Immature natural killer cell (primary cell): ENCODE data around the gene RAP1GAP2. TPM values are rescaled to one million over a fixed set of nuclear protein-coding genes. Genes with fewer than 3 reads are reported as not detected.

Experiments
- DNase-seq, 3 donors: peaks; one replicate each; pipeline ENCODE4 v3.0.0; 2022; ENCODE audit warnings: mixed read lengths in 1 of 3
- H3K27ac Mint-ChIP-seq, 6 donors: one replicate each; pipeline ENCODE4 v1.8.0; 2020; ENCODE audit warnings: mixed read lengths in 6 of 6, mild to moderate bottlenecking in 5 of 6, inconsistent platforms in 4 of 6, moderate library complexity in 3 of 6
- H3K27me3 Mint-ChIP-seq, 3 donors: one replicate each; pipeline ENCODE4 v1.8.0; 2020 to 2021; ENCODE audit warnings: low read depth in 3 of 3, mild to moderate bottlenecking in 3 of 3, mixed read lengths in 3 of 3, moderate library complexity in 3 of 3, inconsistent platforms in 1 of 3
- H3K36me3 Mint-ChIP-seq, 3 donors: one replicate each; pipeline ENCODE4 v1.8.0; 2020; ENCODE audit warnings: mixed read lengths in 3 of 3, inconsistent platforms in 2 of 3, mild to moderate bottlenecking in 2 of 3
- H3K4me1 Mint-ChIP-seq, 2 donors: one replicate each; pipeline ENCODE4 v1.8.0; 2020; ENCODE audit warnings: inconsistent platforms in 2 of 2, mild to moderate bottlenecking in 2 of 2, mixed read lengths in 2 of 2, moderate library complexity in 1 of 2
- H3K4me3 Mint-ChIP-seq, 5 donors: one replicate each; pipeline ENCODE4 v1.8.0; 2020; ENCODE audit warnings: mild to moderate bottlenecking in 5 of 5, mixed read lengths in 5 of 5, inconsistent platforms in 3 of 5, moderate library complexity in 3 of 5
- H3K9me3 Mint-ChIP-seq, 6 donors: one replicate each; pipeline ENCODE4 v1.8.0; 2020; ENCODE audit warnings: mild to moderate bottlenecking in 6 of 6, mixed read lengths in 6 of 6, inconsistent platforms in 4 of 6, moderate library complexity in 3 of 6
- polyA plus RNA-seq, 3 donors: library from polyadenylated mRNA; unstranded; fragments of 300-500 nt; fragmentation: Illumina TruSeq; gene quantifications; one replicate each; pipeline ENCODE4 v1.2.3, GENCODE V29; 2021

RAP1GAP2 gene
- 10 to 100 TPM in 1 of 3 donors, 1 to 10 TPM in 2; 2.5 to 28.9 (median 6.4) TPM for polyA plus RNA-seq

GRCh38 chr17:2796164-2797125, at the start of gene RAP1GAP2:
Gene RAP1GAP2, plus strand, starts transcription at chr17:2796438. Its CDS starts 90 bp downstream, at chr17:2796528.
- H3K9me3 Mint-ChIP-seq: no peaks in the 10 kb centered on the region
- peaks cover 13 to 20% (median 17%) of the 10 kb centered on the region in 3 donors for H3K36me3 Mint-ChIP-seq
- H3K4me1 Mint-ChIP-seq: peaks cover 87 to 89% of the 10 kb centered on the region in 2 donors
- H3K27me3 Mint-ChIP-seq: peaks cover 24 to 36% (median 28%) of the 10 kb centered on the region in 3 donors
- DNase-seq: peak; percentile 91 to 93 (median 92)
- H3K27ac Mint-ChIP-seq: peak within 1 kb of the TSS; percentile 78 to 97 (median 92)
- H3K4me3 Mint-ChIP-seq: peak within 1 kb of the TSS; percentile 98 to 100 (median 99)

GRCh38 chr17:2749058-2749783, 47.0 kb upstream of the RAP1GAP2 start, which contains the start of gene CCDC92B:
Gene CCDC92B, minus strand, starts transcription at chr17:2749652. Its CDS starts 14,507 bp downstream, at chr17:2735145.
- no peak within 1 kb of the TSS for H3K27ac Mint-ChIP-seq
- peaks cover 2 to 6% of the 10 kb centered on the region in 2 donors for H3K4me1 Mint-ChIP-seq
- peaks cover 27 to 32% (median 30%) of the 10 kb centered on the region in 3 donors for H3K27me3 Mint-ChIP-seq
- peaks cover 0 to 3% (median 0%) of the 10 kb centered on the region in 6 donors for H3K9me3 Mint-ChIP-seq
- H3K36me3 Mint-ChIP-seq: no peaks in the 10 kb centered on the region
- no peak within 1 kb of the TSS for H3K4me3 Mint-ChIP-seq
- DNase-seq: no peak

GRCh38 chr17:2749784-2750181, 46.5 kb upstream of the RAP1GAP2 start:
- DNase-seq: peak; percentile 71 to 76 (median 71)
- H3K27me3 Mint-ChIP-seq: peaks cover 23 to 30% (median 27%) of the 10 kb centered on the region in 3 donors
- H3K27ac Mint-ChIP-seq: no peak overlapping the region
- H3K4me3 Mint-ChIP-seq: no peak overlapping the region
- peaks cover 3 to 6% of the 10 kb centered on the region in 2 donors for H3K4me1 Mint-ChIP-seq
- peaks cover 0 to 3% (median 0%) of the 10 kb centered on the region in 6 donors for H3K9me3 Mint-ChIP-seq
- no peaks in the 10 kb centered on the region for H3K36me3 Mint-ChIP-seq

- Mint-ChIP-seq H3K9me3 (peaks cover 0 to 3% (median 0%) of the 10 kb centered on the region in 6 donors), H3K36me3 (no peaks in the 10 kb centered on the region), H3K4me1 (peaks cover 3 to 6% of the 10 kb centered on the region in 2 donors), H3K4me3 (no peak overlapping the region), H3K27ac (no peak overlapping the region), H3K27me3 (peaks cover 22 to 29% (median 25%) of the 10 kb centered on the region in 3 donors)
- no peak for DNase-seq
Measured at GRCh38 chr17:2750721-2751120, 45.5 kb upstream of the RAP1GAP2 start.

GRCh38 chr17:2751491-2751890, 44.7 kb upstream of the RAP1GAP2 start:
- no peak overlapping the region for H3K4me3 Mint-ChIP-seq

GRCh38 chr17:2755891-2756724, 40.1 kb upstream of the RAP1GAP2 start:
- Mint-ChIP-seq H3K27me3 (peaks cover 13 to 33% (median 21%) of the 10 kb centered on the region in 3 donors), H3K36me3 (no peaks in the 10 kb centered on the region), H3K4me1 (peaks cover 0 to 3% of the 10 kb centered on the region in 2 donors), H3K9me3 (no peaks in the 10 kb centered on the region), H3K4me3 (peak overlapping the region in 2 of 5 donors; percentile 25 to 60), H3K27ac (no peak overlapping the region)
- no peak for DNase-seq

More at GRCh38 chr17:2751491-2751890, 44.7 kb upstream of the RAP1GAP2 start:
- Mint-ChIP-seq H3K27me3 (peaks cover 23 to 30% (median 29%) of the 10 kb centered on the region in 3 donors), H3K36me3 (no peaks in the 10 kb centered on the region), H3K9me3 (peaks cover 0 to 3% (median 0%) of the 10 kb centered on the region in 6 donors), H3K4me1 (peaks cover 5 to 6% of the 10 kb centered on the region in 2 donors), H3K27ac (no peak overlapping the region)
- DNase-seq: no peak

- H3K4me3 Mint-ChIP-seq: no peak overlapping the region
- H3K27ac Mint-ChIP-seq: no peak overlapping the region
- H3K4me1 Mint-ChIP-seq: peaks cover 0 to 3% of the 10 kb centered on the region in 2 donors
- peaks cover 0 to 4% (median 0%) of the 10 kb centered on the region in 3 donors for H3K36me3 Mint-ChIP-seq
- H3K9me3 Mint-ChIP-seq: no peaks in the 10 kb centered on the region
- peaks cover 11 to 27% (median 19%) of the 10 kb centered on the region in 3 donors for H3K27me3 Mint-ChIP-seq
- no peak for DNase-seq
Measured at GRCh38 chr17:2758870-2759269, 37.4 kb upstream of the RAP1GAP2 start.

- no peak for DNase-seq
- H3K4me3 Mint-ChIP-seq: no peak overlapping the region
- H3K27ac Mint-ChIP-seq: no peak overlapping the region
Measured at GRCh38 chr17:2770129-2770528, 26.1 kb upstream of the RAP1GAP2 start.

GRCh38 chr17:2775206-2775605, 21.0 kb upstream of the RAP1GAP2 start:
- H3K9me3 Mint-ChIP-seq: peaks cover 0 to 2% (median 0%) of the 10 kb centered on the region in 6 donors
- peaks cover 0 to 16% of the 10 kb centered on the region in 2 donors for H3K4me1 Mint-ChIP-seq
- no peak overlapping the region for H3K27ac Mint-ChIP-seq
- H3K27me3 Mint-ChIP-seq: peaks cover 9 to 26% (median 26%) of the 10 kb centered on the region in 3 donors
- peak overlapping the region in 1 of 5 donors; percentile 44 for H3K4me3 Mint-ChIP-seq
- no peak for DNase-seq
- peaks cover 0 to 3% (median 0%) of the 10 kb centered on the region in 3 donors for H3K36me3 Mint-ChIP-seq

More at GRCh38 chr17:2770129-2770528, 26.1 kb upstream of the RAP1GAP2 start:
- H3K36me3 Mint-ChIP-seq: peaks cover 0 to 3% (median 0%) of the 10 kb centered on the region in 3 donors
- H3K4me1 Mint-ChIP-seq: peaks cover 0 to 4% of the 10 kb centered on the region in 2 donors
- peaks cover 7 to 20% (median 8%) of the 10 kb centered on the region in 3 donors for H3K27me3 Mint-ChIP-seq
- peaks cover 0 to 2% (median 0%) of the 10 kb centered on the region in 6 donors for H3K9me3 Mint-ChIP-seq

- Mint-ChIP-seq H3K9me3 (peaks cover 0 to 2% (median 0%) of the 10 kb centered on the region in 6 donors), H3K27me3 (peaks cover 9 to 28% (median 22%) of the 10 kb centered on the region in 3 donors), H3K4me1 (peaks cover 0 to 17% of the 10 kb centered on the region in 2 donors), H3K36me3 (peaks cover 0 to 3% (median 0%) of the 10 kb centered on the region in 3 donors), H3K4me3 (peak overlapping the region in 4 of 5 donors; percentile 21 to 69 (median 62)), H3K27ac (peak overlapping the region in 1 of 6 donors; percentile 15)
- DNase-seq: no peak
Measured at GRCh38 chr17:2776589-2777241, 19.5 kb upstream of the RAP1GAP2 start.

- DNase-seq: no peak
- Mint-ChIP-seq H3K4me1 (peaks cover 0 to 17% of the 10 kb centered on the region in 2 donors), H3K27me3 (peaks cover 9 to 28% (median 22%) of the 10 kb centered on the region in 3 donors), H3K36me3 (peaks cover 0 to 3% (median 0%) of the 10 kb centered on the region in 3 donors), H3K9me3 (peaks cover 0 to 2% (median 0%) of the 10 kb centered on the region in 6 donors), H3K27ac (peak overlapping the region in 1 of 6 donors; percentile 15), H3K4me3 (peak overlapping the region in 4 of 5 donors; percentile 21 to 69 (median 62))
Measured at GRCh38 chr17:2777242-2777867, 18.9 kb upstream of the RAP1GAP2 start.

- Mint-ChIP-seq H3K4me1 (peaks cover 0 to 17% of the 10 kb centered on the region in 2 donors), H3K4me3 (no peak overlapping the region), H3K9me3 (peaks cover 0 to 2% (median 0%) of the 10 kb centered on the region in 6 donors), H3K27me3 (peaks cover 9 to 28% (median 18%) of the 10 kb centered on the region in 3 donors), H3K36me3 (no peaks in the 10 kb centered on the region), H3K27ac (no peak overlapping the region)
- no peak for DNase-seq
Measured at GRCh38 chr17:2778489-2778888, 17.7 kb upstream of the RAP1GAP2 start.
